GM19468 (cell line): ENCODE measurements around the gene CDO1.

Experiments used
- ATAC-seq: cut with Tn5 transposase; IDR thresholded peaks from one replicate; pipeline ENCODE4 v1.9.1; 2021; ENCODE audit warnings: mild to moderate bottlenecking, moderate library complexity, moderate number of reproducible peaks; ENCODE audit not compliant: unreplicated experiment; ENCODE audit errors: extremely low read depth

CDO1 gene

GRCh38 chr5:115795700-115796099 is 20.8 kb downstream of the CDO1 start:
- ATAC-seq = no peak

DNA sequence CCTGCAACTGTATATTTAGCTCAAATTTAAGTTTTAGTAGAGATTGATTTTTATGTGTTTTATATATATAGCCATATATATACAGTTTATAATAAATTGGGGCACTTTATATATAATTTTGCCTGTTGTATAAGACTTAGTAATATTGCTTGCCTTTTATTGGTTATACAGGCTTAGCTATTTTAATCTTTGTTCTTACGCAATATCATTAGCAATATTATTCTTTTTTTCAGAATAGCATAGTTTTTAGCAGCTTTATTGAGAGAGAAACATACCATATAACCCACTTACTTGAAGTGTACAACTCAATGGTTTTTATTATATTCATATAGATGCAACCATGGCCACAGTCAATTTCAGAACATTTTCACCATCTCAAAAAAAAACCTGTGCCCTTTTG is 28.0 kb downstream of the CDO1 start:
- no peak for ATAC-seq

- ATAC-seq = no peak
These were observed 29.0 kb downstream of the CDO1 start for GRCh38 chr5:115787426-115787825.

DNA sequence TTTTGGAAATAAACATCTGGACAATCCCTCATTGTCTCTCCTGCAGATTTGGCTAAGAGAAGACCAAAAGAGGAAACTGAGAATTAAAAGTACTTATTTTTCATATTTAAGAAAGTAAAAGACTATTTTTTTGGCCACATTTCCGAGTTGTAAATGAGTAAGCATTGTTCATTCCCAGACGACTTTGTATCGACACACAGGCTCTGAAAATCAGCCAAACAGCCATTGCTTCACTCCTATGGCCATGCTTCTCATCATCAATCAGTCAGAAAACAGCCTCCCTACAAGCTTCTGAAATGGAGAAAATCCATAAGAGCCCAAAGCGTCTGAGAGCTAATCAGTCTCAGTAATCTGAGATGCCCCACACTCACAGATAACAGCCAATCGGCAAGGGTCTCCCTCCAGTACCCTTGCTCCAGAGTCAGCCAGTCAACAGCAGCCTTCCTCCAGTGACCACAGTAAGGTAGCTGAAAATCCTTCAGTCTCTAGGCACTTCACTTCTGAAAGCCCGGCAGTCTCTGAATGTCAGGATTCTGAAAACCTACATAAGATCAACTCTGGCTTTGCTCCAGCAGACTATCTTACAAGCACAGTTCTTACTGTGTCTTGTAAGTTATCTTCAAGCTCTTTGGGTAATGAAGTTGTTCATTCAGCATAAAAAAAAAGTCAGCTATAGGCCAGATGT is 30.9 kb downstream of the CDO1 start:
- no peak for ATAC-seq

GRCh38 chr5:115778417-115778816 is 38.0 kb downstream of the CDO1 start:
- ATAC-seq = no peak

GRCh38 chr5:115776989-115777388 is 39.5 kb downstream of the CDO1 start:
- ATAC-seq = no peak

- ATAC-seq = no peak
These were observed 40.5 kb downstream of the CDO1 start for GRCh38 chr5:115775999-115776398.

GRCh38 chr5:115774684-115775083 is 41.8 kb downstream of the CDO1 start:
- ATAC-seq = no peak

GRCh38 chr5:115772731-115773475 is 43.6 kb downstream of the CDO1 start:
- ATAC-seq = no peak

GRCh38 chr5:115770466-115770865 is 46.0 kb downstream of the CDO1 start:
- no peak for ATAC-seq

- ATAC-seq = no peak
These were observed 49.0 kb downstream of the CDO1 start for GRCh38 chr5:115767424-115767823.

DNA sequence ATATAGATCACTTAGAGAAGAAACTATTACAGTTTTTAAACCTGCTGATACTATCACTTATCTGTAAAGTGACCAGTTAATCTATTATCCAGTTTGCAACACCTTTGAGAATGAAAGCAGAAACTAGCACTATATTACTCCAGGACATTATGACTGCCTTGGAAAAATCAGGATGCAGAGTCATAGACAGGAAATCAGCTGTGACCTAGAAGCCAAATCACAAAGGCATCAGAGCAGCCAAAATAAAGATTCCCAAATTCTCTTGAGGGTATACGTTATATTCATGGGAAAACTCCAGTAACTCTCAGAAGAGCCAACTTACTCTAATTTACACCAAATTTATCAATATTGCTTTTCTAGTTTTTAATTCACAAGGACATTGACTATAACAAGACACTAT is 49.9 kb downstream of the CDO1 start:
- ATAC-seq = no peak

DNA sequence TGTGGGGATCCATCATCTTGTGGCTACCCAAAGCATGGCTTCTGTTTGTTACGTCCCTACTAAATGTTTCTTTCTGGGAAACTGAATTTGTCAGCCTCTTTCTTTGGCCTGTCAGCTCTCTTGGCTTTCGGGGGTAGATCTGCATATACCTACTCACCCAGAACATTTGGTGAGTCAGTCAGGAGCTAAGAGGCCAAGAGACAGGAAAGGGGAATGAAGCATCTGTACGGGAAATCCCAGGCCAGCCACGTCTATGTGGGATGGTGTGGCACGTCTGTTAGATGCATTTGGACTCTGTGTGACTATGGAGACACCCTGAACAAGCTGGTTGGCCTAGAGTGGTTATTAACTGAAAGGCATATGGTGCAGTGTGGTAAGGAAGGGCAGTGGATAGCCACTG is 58.1 kb downstream of the CDO1 start:
- ATAC-seq = no peak

- no peak for ATAC-seq
These were observed 60.8 kb downstream of the CDO1 start for GRCh38 chr5:115755675-115756074.
